ENCODE results near the gene IFITM1. TPM values are rescaled to one million over a fixed set of nuclear protein-coding genes. Genes with fewer than 3 reads are reported as not detected.
A peak's percentile ranks its signal among the peaks of the same experiment; 100 is the strongest.
"Not testable (repeated sequence)": the region's sequence is repeated elsewhere in the genome, so short reads cannot be mapped to it uniquely, and the experiment has no call there.

The IFITM1 gene
- total and polyA plus RNA-seq, 2 experiments from 2014 or later: 68.9 to 74.3 TPM

- Histone ChIP-seq H3K4me3 (no peak overlapping the region), H3K9me3 (ENCODE audit: low read depth) (no peaks in the 10 kb centered on the region), H3K4me1 (ENCODE audit: low read depth) (no peaks in the 10 kb centered on the region), H3K27ac (no peak overlapping the region), H3K27me3 (peaks cover 43% of the 10 kb centered on the region), H3K36me3 (no peaks in the 10 kb centered on the region)
- no peak for DNase-seq (ENCODE audit: low read depth in 1 of 2, low spot score in 1 of 2)
- TF ChIP-seq CTCF (IDR thresholded peaks at IDR 0.05; ENCODE audit: low read depth, low read length): no peak
Observed at GRCh38 chr11:285021-285893, 28.6 kb upstream of the IFITM1 start.

- Histone ChIP-seq H3K27ac (no peak overlapping the region), H3K27me3 (peaks cover 37% of the 10 kb centered on the region), H3K9me3 (ENCODE audit: low read depth) (no peaks in the 10 kb centered on the region), H3K36me3 (no peaks in the 10 kb centered on the region), H3K4me3 (no peak overlapping the region), H3K4me1 (ENCODE audit: low read depth) (no peaks in the 10 kb centered on the region)
- TF ChIP-seq CTCF (IDR thresholded peaks at IDR 0.05; ENCODE audit: low read depth, low read length): no peak
- no peak for DNase-seq (ENCODE audit: low read depth in 1 of 2, low spot score in 1 of 2)
Observed at GRCh38 chr11:285894-286220, 28.0 kb upstream of the IFITM1 start.

DNA sequence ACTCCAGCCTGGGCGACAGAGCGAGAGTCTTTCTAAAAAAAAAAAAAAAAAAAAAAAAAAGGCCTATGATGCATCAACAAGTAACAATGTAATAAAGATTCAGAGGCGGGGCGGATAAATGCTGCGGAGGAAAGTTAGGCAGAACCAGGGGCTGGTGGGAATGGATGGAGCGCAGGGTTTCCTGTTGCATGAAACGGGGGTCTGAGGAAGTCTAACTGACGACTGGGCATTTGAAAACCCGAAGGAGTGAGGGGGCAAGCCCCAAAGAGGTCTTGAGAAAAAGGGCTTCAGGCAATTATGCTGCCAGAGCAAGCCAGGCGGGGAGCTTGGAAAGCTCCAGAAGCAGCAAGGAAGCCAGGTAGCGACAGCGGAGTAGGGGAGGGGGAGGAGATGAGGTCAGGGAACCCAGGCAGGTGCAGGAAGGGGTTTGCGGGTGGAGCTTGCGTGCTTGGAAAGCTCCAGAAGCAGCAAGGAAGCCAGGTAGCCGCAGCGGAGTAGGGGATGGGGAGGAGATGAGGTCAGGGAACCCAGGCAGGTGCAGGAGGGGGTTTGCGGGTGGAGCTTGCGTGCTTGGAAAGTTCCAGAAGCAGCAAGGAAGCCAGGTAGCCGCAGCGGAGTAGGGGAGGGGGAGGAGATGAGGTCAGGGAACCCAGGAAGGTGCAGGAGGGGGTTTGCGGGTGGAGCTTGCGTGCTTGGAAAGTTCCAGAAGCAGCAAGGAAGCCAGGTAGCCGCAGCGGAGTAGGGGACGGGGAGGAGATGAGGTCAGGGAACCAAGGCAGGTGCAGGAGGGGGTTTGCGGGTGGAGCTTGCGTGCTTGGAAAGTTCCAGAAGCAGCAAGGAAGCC, 26.6 kb upstream of the IFITM1 start:
- H3K27ac ChIP-seq; H3K4me3 ChIP-seq; H3K4me1 ChIP-seq (ENCODE audit: low read depth); DNase-seq (ENCODE audit: low read depth in 1 of 2, low spot score in 1 of 2); H3K36me3 ChIP-seq; H3K9me3 ChIP-seq (ENCODE audit: low read depth): not testable (repeated sequence)
- peaks cover 24% of the 10 kb centered on the region for H3K27me3 ChIP-seq

DNA sequence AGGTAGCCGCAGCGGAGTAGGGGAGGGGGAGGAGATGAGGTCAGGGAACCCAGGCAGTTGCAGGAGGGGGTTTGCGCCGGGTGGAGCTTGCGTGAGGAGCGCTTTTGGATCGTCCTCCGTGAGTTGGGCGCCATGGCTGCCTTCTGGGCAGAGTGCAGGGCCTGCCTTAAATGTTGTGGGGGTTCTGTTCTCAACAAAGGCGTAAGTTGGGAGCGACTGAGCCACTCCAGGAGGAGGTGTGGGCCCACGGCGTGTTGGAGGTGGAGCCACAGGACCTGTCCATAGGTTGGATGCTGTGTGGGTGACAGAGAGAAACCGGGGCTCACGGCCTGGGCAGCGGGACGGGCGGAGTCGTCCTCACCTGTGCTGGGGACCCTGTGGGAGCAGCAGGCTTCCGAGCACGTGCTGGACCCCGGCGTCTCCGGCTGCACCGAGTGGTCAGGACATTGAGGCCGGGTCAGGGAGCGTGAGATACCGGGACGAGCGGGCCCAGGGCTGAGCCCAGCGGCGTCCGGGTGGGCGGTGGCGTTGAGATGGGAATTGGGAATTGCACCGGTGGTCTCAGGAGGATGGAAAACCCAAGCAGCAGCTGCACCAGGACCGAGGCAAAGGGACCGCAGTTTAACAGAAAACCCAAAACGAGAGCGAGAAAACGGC, 25.9 kb upstream of the IFITM1 start:
- Histone ChIP-seq H3K27ac (no peak overlapping the region), H3K36me3 (no peaks in the 10 kb centered on the region), H3K4me1 (ENCODE audit: low read depth) (no peaks in the 10 kb centered on the region), H3K9me3 (ENCODE audit: low read depth) (no peaks in the 10 kb centered on the region), H3K4me3 (peak overlapping the region; percentile 72), H3K27me3 (peaks cover 16% of the 10 kb centered on the region)
- TF ChIP-seq CTCF (IDR thresholded peaks at IDR 0.05; ENCODE audit: low read depth, low read length): no peak
- no peak for DNase-seq (ENCODE audit: low read depth in 1 of 2, low spot score in 1 of 2)

DNA sequence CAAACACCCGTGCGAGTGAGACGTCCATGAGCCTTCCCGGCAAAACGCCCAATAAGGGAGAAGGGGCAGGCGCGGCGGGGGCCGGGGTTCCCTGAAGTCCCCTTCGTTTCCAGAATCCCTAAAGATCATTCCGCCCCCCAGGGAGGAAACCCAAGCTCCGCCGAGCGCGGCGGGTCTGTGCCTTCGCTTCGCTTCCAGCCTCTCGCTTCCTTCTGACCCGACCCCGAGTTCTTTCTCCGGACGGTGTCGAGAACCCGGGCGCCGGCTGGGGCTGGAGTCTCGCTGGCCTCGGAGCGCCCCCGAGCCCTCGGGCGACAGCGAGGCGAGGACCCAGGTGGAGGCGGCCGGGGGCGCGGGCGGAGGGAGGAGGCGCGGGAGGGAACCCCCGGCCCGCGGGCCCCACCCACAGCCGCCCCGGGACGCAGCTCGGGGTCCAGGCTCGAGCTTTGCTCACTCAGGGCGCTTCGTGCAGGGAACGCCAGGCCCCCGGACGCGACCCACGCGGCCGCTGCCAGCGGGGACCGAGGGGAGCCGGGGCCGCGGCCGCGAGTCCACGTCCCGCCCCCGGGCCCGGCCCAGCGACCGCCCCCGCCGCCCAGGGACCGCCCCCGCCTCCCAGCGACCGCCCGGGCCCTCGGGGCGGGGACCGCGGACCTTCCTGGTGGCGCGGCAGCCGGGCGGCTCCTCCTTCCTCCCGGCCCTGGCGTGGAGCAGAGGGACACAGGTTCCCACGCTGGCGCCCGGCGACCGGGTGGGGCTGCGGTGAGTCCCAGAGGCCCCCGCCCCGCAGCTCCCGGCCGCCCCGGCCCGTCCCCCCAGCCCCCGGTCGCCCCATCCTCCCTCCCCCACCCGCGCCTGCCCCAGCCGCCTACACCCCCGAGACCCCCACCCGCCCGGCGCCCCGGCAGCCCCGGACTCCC, 25.1 kb upstream of the IFITM1 start, which contains the start of gene PGGHG:
Gene PGGHG (plus strand): TSS at position 649 of the 920 bp plus-strand sequence. CDS start 691 bp downstream, outside the sequence.
- Histone ChIP-seq H3K4me3 (peak within 1 kb of the TSS; percentile 72), H3K27ac (no peak within 1 kb of the TSS), H3K9me3 (ENCODE audit: low read depth) (no peaks in the 10 kb centered on the region), H3K27me3 (peaks cover 16% of the 10 kb centered on the region), H3K4me1 (ENCODE audit: low read depth) (no peaks in the 10 kb centered on the region), H3K36me3 (no peaks in the 10 kb centered on the region)
- TF ChIP-seq CTCF (IDR thresholded peaks at IDR 0.05; ENCODE audit: low read depth, low read length): no peak
- DNase-seq (ENCODE audit: low read depth in 1 of 2, low spot score in 1 of 2): peak; percentile 50 to 78
